Mammary epithelial cell (primary cell): ENCODE results near the gene FAF1.

Experiments used
- EZH2 ChIP-seq: IDR thresholded peaks from 2 replicates; pipeline ENCODE4 v1.6.1; 2012; ENCODE audit warnings: low read length, inconsistent platforms, borderline replicate concordance
- TF ChIP-seq, protein P1 (sequence below), 2 donors: IDR thresholded peaks in 1 of 2; conservative IDR thresholded peaks in 1 of 2; 2 replicates each; pipeline ENCODE4 v1.5.1; 2011 to 2012; ENCODE audit warnings: inconsistent platforms in 2 of 2, low read length in 2 of 2, mild to moderate bottlenecking in 2 of 2, control low read depth in 1 of 2, low read depth in 1 of 2; ENCODE audit not compliant: insufficient read depth in 1 of 2; ENCODE audit errors: extremely low read depth in 1 of 2

DNA sequence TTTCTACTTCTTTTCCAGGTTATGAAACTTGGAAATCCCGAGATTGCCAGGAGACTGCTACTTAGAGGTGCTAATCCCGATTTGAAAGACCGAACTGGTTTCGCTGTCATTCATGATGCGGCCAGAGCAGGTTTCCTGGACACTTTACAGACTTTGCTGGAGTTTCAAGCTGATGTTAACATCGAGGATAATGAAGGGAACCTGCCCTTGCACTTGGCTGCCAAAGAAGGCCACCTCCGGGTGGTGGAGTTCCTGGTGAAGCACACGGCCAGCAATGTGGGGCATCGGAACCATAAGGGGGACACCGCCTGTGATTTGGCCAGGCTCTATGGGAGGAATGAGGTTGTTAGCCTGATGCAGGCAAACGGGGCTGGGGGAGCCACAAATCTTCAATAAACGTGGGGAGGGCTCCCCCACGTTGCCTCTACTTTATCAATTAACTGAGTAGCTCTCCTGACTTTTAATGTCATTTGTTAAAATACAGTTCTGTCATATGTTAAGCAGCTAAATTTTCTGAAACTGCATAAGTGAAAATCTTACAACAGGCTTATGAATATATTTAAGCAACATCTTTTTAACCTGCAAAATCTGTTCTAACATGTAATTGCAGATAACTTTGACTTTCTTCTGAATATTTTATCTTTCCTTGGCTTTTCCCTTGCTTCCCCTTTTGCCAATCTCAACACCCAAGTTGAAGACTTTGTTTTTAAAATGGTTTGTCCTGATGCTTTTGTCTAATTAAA, 14.0 kb upstream of the FAF1 start:
- TF ChIP-seq, protein P1, sequence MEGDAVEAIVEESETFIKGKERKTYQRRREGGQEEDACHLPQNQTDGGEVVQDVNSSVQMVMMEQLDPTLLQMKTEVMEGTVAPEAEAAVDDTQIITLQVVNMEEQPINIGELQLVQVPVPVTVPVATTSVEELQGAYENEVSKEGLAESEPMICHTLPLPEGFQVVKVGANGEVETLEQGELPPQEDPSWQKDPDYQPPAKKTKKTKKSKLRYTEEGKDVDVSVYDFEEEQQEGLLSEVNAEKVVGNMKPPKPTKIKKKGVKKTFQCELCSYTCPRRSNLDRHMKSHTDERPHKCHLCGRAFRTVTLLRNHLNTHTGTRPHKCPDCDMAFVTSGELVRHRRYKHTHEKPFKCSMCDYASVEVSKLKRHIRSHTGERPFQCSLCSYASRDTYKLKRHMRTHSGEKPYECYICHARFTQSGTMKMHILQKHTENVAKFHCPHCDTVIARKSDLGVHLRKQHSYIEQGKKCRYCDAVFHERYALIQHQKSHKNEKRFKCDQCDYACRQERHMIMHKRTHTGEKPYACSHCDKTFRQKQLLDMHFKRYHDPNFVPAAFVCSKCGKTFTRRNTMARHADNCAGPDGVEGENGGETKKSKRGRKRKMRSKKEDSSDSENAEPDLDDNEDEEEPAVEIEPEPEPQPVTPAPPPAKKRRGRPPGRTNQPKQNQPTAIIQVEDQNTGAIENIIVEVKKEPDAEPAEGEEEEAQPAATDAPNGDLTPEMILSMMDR (conservative IDR thresholded peaks at IDR 0.05 in 1 of 2, IDR thresholded peaks at IDR 0.05 in 1 of 2; ENCODE audit: extremely low read depth in 1 of 2, insufficient read depth in 1 of 2, low read depth in 1 of 2, low read length in 2 of 2): no peak
- no peak for TF ChIP-seq EZH2
